ENCODE results near the gene B3GAT1.

DNA sequence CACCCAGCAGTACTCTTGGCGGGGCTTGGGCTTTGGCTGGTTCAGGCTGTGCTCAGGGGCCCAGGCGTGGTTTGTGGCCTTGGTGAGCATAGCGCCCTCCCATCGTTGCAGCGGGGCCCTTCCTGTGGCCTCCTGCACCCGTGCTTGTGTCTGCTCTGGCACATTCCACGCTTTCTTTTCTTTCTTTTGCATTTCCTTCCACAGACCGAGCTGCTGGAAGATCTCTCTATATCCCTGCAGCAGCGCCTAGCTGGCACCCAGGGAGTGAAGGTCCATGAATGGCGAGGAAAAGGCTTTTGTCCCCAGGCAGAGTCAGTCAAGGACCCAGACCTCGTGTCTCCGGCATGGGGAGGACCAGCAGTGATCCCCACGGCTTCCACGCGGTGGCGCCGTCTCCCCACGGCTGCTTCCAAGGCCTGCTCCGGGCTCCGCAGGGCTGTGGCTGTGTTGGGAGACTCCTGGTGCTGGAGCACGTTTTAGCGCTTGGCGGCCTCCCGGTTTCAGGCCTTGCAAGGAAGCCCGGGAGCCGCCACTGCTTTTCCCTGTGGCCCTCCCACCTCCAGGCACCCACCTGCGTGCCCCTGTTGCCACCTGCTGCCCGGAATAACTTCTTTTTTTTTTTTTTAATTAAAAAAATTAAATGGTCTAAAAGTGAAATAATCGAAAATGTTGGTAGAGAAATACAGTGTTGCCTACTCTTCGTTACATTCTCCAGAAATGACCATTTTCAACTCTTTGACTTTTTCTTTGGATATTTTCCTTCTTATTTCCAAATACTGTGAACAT lies 51.8 kb downstream of the B3GAT1 start:
- no peak for TF ChIP-seq POLR2A (IDR thresholded peaks at IDR 0.05)
- TF ChIP-seq, protein P1, sequence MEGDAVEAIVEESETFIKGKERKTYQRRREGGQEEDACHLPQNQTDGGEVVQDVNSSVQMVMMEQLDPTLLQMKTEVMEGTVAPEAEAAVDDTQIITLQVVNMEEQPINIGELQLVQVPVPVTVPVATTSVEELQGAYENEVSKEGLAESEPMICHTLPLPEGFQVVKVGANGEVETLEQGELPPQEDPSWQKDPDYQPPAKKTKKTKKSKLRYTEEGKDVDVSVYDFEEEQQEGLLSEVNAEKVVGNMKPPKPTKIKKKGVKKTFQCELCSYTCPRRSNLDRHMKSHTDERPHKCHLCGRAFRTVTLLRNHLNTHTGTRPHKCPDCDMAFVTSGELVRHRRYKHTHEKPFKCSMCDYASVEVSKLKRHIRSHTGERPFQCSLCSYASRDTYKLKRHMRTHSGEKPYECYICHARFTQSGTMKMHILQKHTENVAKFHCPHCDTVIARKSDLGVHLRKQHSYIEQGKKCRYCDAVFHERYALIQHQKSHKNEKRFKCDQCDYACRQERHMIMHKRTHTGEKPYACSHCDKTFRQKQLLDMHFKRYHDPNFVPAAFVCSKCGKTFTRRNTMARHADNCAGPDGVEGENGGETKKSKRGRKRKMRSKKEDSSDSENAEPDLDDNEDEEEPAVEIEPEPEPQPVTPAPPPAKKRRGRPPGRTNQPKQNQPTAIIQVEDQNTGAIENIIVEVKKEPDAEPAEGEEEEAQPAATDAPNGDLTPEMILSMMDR (IDR thresholded peaks at IDR 0.05), result peak; percentile 82 to 94 (median 90)

Measured in adrenal gland (tissue), 5 donors.